Psoas muscle (tissue), 8 donors: Measurements from ENCODE around the gene TBC1D7. TPM values are rescaled to one million over a fixed set of nuclear protein-coding genes. Genes with fewer than 3 reads are reported as not detected.

ENCODE experiments used
- ATAC-seq, 4 donors: fragments of 200-7000 bp; cut with Tn5 transposase; one replicate each; pipeline ENCODE4 v1.9.1; 2020; ENCODE audit warnings: moderate library complexity in 3 of 4, mild to moderate bottlenecking in 2 of 4
- DNase-seq, 2 donors: peaks; one replicate each; pipeline ENCODE4 v3.0.0-alpha.2; 2020
- H3K27ac ChIP-seq: fragments of 200-600 bp; one replicate; pipeline ENCODE4 v1.8.0; 2022
- H3K27me3 ChIP-seq, 3 donors: fragments of 200-600 bp in 1 of 3; one replicate each; pipeline versions ENCODE4 v1.6.1 to v1.8.0; 2013 to 2022; ENCODE audit warnings: low read length in 2 of 3, mild to moderate bottlenecking in 2 of 3, moderate library complexity in 1 of 3; ENCODE audit not compliant: insufficient read depth in 3 of 3
- H3K36me3 ChIP-seq, 2 donors: fragments of 200-600 bp in 1 of 2; one replicate each; pipeline versions ENCODE4 v1.6.1 to v1.8.0; 2013 to 2022; ENCODE audit warnings: low read depth in 1 of 2, mild to moderate bottlenecking in 1 of 2, moderate library complexity in 1 of 2; ENCODE audit not compliant: insufficient read depth in 1 of 2
- H3K4me1 ChIP-seq: fragments of 200-600 bp; one replicate; pipeline ENCODE4 v1.8.0; 2022
- H3K4me3 ChIP-seq: fragments of 200-600 bp; one replicate; pipeline ENCODE4 v1.8.0; 2022; ENCODE audit warnings: mild to moderate bottlenecking
- H3K9me3 ChIP-seq: fragments of 200-600 bp; one replicate; pipeline ENCODE4 v1.8.0; 2022
- CTCF ChIP-seq: fragments of 200-600 bp; IDR thresholded peaks from one replicate; pipeline ENCODE4 v1.8.0; 2022; ENCODE audit warnings: antibody characterized with exemption
- WGBS, 3 donors: extraction: QIAGEN DNeasy Blood & Tissue Kit; methylation state at CpG; one replicate each; pipeline versions ENCODE4 v1.1.6 to v1.1.7; 2013; 5-methylcytosine and 5-hydroxymethylcytosine counted together
- intact Hi-C, 2 donors: fragments of 100-400 bp; cut with DNase I; formaldehyde crosslinking; loops; one replicate each; pipeline versions ENCODE4 v1.11.0 to v1.14.2; 2022
- polyA plus RNA-seq, 3 donors: library from polyadenylated mRNA; stranded (reverse); fragments of 200-250 nt; gene quantifications; one replicate each; pipeline ENCODE4 v1.2.3, GENCODE V29; 2013
- total RNA-seq, 4 donors: library from RNA; stranded (reverse); fragmentation: NEBNext Ultra II Directional in 2 of 4; extraction: Animal tissue kit (Norgen Biotek cat#: 25700) in 2 of 4; gene quantifications; one replicate each; pipeline versions ENCODE4 v1.2.1 to v1.2.4, GENCODE V29; 2021 to 2023
- donor health status: healthy with polysubstance abuse.
- donor health status: DM: no; HTN: no; CAD: no; lungs with moderate emphysema.
- donor health status: Bipolar disorder and iron deficiency.
- donor health status: healthy.
- donor health status: DM: yes; HTN: yes; CAD: no.
- donor health status: DM: no; HTN: no; CAD: no.
- donor health status: DM: no; HTN: no; CAD: no.
- donor health status: DM: yes; HTN: yes; CAD: no.

Gene TBC1D7
- total and polyA plus RNA-seq, 7 donors = 9.4 to 19.4 (median 12.0) TPM

GRCh38 chr6:13283331-13283730, 45.0 kb downstream of the TBC1D7 start:
- Histone ChIP-seq H3K4me3 (no peak overlapping the region), H3K27ac (no peak overlapping the region), H3K9me3 (peaks cover 8% of the 10 kb centered on the region), H3K4me1 (no peaks in the 10 kb centered on the region), H3K36me3 (peaks cover 0 to 12% of the 10 kb centered on the region in 2 donors), H3K27me3 (no peaks in the 10 kb centered on the region)
- DNase-seq (no peak), ATAC-seq (no peak)
- WGBS, 3 donors = 91 to 93% (median 92%) methylated on average over 14 of the region's 14 CpGs
- TF ChIP-seq CTCF = no peak
- intact Hi-C loops = no loop called here

DNA sequence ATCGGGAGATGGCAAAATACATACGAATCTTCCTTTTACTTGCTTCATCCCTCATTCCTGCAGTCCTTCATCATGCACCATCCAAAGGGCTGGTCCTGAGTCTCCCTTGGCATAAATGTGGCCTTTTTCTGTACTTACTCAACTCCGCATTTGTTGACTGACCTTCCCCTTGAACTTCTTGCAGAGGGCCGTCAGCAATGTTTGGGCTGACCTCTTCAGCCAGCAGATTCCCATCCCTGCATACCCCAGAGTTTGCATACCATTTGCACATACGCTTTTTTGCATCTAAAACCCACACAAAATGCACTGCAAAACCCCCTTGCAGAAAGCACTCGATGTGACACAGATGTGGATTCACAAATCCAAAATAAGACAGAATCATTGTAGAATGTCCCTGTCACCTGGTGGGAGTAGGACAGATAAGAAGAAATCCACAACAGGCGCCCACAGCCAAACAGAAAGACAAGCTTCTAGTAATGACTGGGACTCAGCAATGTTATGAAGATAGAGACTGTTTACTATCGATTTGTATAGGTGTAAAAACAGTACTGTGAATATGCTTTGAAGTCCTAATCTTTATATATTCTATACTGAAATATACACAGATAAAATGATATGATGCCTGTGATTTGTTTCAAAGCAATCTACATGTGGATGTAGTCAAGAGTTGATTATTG, 45.8 kb downstream of the TBC1D7 start:
- WGBS, 3 donors = 83 to 86% (median 85%) methylated on average over 8 of the region's 8 CpGs
- peaks cover 0 to 12% of the 10 kb centered on the region in 2 donors for H3K36me3 ChIP-seq
- DNase-seq = no peak
- no peak for TF ChIP-seq CTCF
- H3K4me3 ChIP-seq = no peak overlapping the region
- peaks cover 8% of the 10 kb centered on the region for H3K9me3 ChIP-seq
- no peak for ATAC-seq
- no peaks in the 10 kb centered on the region for H3K4me1 ChIP-seq
- intact Hi-C loops = no loop called here
- no peak overlapping the region for H3K27ac ChIP-seq
- no peaks in the 10 kb centered on the region for H3K27me3 ChIP-seq

DNA sequence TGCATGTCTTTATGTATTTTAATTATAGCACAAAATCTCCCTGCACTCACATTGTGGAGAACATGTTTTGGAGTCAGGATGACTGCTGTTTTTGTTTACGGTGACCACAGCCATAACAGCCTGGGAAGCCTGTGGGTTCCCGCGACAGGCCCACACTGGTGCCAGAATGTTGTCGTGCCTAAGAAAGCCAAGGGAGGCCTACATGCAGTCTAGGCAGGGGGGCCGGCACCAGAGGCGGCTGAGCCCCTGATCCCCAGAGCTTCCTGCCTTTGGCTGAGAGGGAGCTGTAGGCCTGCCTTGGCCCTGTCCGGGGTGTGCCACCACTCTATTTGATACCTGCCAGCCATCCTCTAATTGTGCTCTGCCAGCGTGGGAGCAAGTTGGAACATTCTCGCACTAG, 46.7 kb downstream of the TBC1D7 start:
- Histone ChIP-seq H3K4me3 (no peak overlapping the region), H3K27me3 (no peaks in the 10 kb centered on the region), H3K27ac (no peak overlapping the region), H3K9me3 (peaks cover 2% of the 10 kb centered on the region), H3K4me1 (no peaks in the 10 kb centered on the region), H3K36me3 (peaks cover 0 to 10% of the 10 kb centered on the region in 2 donors)
- DNase-seq = no peak
- no peak for ATAC-seq
- TF ChIP-seq CTCF = no peak
- WGBS, 3 donors = 54 to 67% (median 65%) methylated on average over 9 of the region's 9 CpGs
- intact Hi-C loops = no loop called here

DNA sequence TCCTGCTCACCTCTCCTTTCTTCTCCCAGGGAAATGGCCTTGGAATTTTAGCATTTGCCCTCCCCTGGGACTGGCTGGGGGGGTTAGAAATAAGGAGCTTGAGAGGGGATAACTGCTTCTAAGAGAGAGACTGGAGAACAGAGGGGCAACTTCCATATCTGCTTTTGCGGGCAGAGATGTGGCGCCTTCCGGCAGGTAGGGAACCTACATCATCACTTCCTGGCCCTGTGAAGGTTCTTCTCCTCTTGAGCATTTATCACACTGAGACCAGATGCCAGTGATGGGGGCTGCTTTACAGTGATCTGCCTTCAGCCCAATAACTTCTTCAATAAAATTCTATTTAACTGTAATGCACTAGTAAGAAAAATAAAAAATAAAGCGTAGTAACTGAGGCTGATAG, 48.1 kb downstream of the TBC1D7 start:
- TF ChIP-seq CTCF = no peak
- Histone ChIP-seq H3K27me3 (no peaks in the 10 kb centered on the region), H3K36me3 (peaks cover 0 to 7% of the 10 kb centered on the region in 2 donors), H3K27ac (no peak overlapping the region), H3K9me3 (no peaks in the 10 kb centered on the region), H3K4me1 (no peaks in the 10 kb centered on the region), H3K4me3 (no peak overlapping the region)
- no peak for DNase-seq
- 70 to 83% (median 72%) methylated on average over 4 of the region's 4 CpGs for WGBS, 3 donors
- no peak for ATAC-seq
- intact Hi-C loops = no loop called here

GRCh38 chr6:13278991-13279390, 49.3 kb downstream of the TBC1D7 start:
- 57 to 71% (median 58%) methylated on average over 4 of the region's 4 CpGs for WGBS, 3 donors
- no peaks in the 10 kb centered on the region for H3K27me3 ChIP-seq
- no peak overlapping the region for H3K4me3 ChIP-seq
- intact Hi-C loops = no loop called here
- no peaks in the 10 kb centered on the region for H3K9me3 ChIP-seq
- no peak for TF ChIP-seq CTCF
- peaks cover 0 to 7% of the 10 kb centered on the region in 2 donors for H3K36me3 ChIP-seq
- DNase-seq (no peak), ATAC-seq (no peak)
- H3K27ac ChIP-seq = no peak overlapping the region
- no peaks in the 10 kb centered on the region for H3K4me1 ChIP-seq
